MM.1S (cell line): ENCODE data around the gene SLC12A3.

Experiments used
- EZH2 ChIP-seq: fragments of 300-600 bp; sonication (generic); optimal IDR thresholded peaks from 2 replicates; pipeline ENCODE3; 2017; ENCODE audit warnings: low read depth, mild to moderate bottlenecking, antibody characterized with exemption, low read length, mixed read lengths
- TF ChIP-seq, protein P1 (sequence below): fragments of 300-600 bp; sonication (generic); IDR thresholded peaks from 2 replicates; pipeline ENCODE4 v1.5.1; 2016; ENCODE audit warnings: antibody characterized with exemption, low read length, mixed read lengths

DNA sequence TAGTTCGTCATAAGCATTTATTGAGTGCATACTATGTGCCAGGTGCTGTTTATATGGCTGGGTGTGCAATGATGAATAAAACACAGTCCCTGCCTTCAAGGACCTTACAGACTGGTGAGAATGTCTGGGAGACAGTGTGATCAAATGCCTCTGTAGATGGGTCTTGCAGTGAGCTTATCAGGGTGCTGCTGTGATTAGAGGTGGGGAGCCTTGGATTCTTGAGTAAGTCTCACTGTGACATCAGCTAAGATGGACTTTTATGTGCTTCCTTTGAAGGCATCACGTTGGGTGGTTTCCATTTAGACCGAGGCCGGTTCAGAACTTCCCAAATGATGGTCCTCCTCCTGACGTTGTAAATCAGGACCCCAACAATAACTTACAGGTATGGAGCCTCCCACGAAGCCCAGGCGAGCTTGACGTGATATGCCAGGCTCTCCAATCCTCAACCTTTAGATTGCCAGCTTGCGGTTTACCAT lies 76.9 kb downstream of the SLC12A3 start:
- TF ChIP-seq, protein P1, sequence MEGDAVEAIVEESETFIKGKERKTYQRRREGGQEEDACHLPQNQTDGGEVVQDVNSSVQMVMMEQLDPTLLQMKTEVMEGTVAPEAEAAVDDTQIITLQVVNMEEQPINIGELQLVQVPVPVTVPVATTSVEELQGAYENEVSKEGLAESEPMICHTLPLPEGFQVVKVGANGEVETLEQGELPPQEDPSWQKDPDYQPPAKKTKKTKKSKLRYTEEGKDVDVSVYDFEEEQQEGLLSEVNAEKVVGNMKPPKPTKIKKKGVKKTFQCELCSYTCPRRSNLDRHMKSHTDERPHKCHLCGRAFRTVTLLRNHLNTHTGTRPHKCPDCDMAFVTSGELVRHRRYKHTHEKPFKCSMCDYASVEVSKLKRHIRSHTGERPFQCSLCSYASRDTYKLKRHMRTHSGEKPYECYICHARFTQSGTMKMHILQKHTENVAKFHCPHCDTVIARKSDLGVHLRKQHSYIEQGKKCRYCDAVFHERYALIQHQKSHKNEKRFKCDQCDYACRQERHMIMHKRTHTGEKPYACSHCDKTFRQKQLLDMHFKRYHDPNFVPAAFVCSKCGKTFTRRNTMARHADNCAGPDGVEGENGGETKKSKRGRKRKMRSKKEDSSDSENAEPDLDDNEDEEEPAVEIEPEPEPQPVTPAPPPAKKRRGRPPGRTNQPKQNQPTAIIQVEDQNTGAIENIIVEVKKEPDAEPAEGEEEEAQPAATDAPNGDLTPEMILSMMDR, result no peak
- TF ChIP-seq EZH2, result no peak
